ENCODE results near the gene NAT8L.

Gene NAT8L

GRCh38 chr4:2075171-2075986 lies 16.3 kb downstream of the NAT8L start:
- no peaks in the 10 kb centered on the region for H3K36me3 ChIP-seq (ENCODE audit: insufficient read depth, low read length)
- H3K27ac ChIP-seq = no peak overlapping the region
- H3K9me3 ChIP-seq (ENCODE audit: low read depth, low read length) = no peaks in the 10 kb centered on the region
- H3K9ac ChIP-seq (ENCODE audit: insufficient read length) = no peak overlapping the region
- no peak overlapping the region for H3K4me3 ChIP-seq
- no peak for DNase-seq (ENCODE audit: low read depth, low spot score)
- TF ChIP-seq EZH2 (IDR thresholded peaks at IDR 0.05) (no peak), POLR2AphosphoS5 (IDR thresholded peaks at IDR 0.05; ENCODE audit: borderline replicate concordance, low read depth, low read length) (no peak), FOXP2 (optimal IDR thresholded peaks at IDR 0.05; ENCODE audit: control extremely low read depth, extremely low read length, insufficient read depth) (no peak)

DNA sequence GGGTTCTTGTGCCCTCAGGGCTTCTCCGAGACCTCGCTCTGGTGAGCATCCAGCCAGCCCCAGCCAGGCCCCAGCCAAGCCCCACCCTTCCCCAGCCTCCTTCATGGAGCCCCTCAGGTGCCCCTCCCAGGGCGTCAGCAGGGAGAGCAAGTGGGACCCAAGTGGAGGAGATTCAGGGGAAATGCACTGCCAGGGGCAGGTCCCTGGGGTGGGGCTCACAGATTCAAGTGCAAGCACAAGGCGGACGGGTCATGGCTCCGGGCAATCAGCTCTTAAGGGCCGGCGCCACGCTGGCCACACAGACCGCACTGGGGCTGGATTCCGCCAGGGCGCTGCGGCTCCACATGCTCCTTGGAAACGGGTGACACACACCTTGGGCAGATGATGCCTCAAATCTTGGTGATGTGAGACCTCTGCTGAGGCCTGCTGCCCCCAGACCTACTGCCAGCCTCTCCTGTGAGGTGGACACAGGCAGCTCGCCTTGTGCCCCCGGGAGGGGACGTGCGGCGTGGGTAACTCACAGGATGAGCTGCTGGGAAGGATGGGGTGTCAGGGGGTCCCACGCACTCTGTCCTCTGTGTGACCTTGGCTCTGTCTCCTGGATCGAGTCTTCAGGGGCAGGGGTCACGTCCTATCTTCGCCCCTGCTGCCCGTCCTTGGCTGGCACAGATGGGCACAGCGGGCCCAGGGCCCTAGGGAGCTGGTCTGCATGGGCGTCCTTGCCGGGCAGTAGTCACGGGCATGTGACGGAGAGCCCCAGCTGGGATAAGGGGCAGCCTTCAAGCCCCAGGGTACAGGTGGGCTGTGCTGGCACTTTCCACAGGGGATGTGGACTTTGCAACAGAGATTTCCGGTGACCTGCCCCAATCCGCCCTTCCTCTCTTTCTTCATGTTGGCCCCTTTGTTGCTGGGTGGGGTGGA lies 17.1 kb downstream of the NAT8L start:
- no peak for DNase-seq (ENCODE audit: low read depth, low spot score)
- no peak for TF ChIP-seq POLR2AphosphoS5 (IDR thresholded peaks at IDR 0.05; ENCODE audit: borderline replicate concordance, low read depth, low read length)
- TF ChIP-seq FOXP2 (optimal IDR thresholded peaks at IDR 0.05; ENCODE audit: control extremely low read depth, extremely low read length, insufficient read depth) = no peak
- TF ChIP-seq EZH2 (IDR thresholded peaks at IDR 0.05) = no peak
- Histone ChIP-seq H3K27ac (no peak overlapping the region), H3K9me3 (ENCODE audit: low read depth, low read length) (no peaks in the 10 kb centered on the region), H3K36me3 (ENCODE audit: insufficient read depth, low read length) (no peaks in the 10 kb centered on the region), H3K4me3 (no peak overlapping the region), H3K9ac (ENCODE audit: insufficient read length) (no peak overlapping the region)

DNA sequence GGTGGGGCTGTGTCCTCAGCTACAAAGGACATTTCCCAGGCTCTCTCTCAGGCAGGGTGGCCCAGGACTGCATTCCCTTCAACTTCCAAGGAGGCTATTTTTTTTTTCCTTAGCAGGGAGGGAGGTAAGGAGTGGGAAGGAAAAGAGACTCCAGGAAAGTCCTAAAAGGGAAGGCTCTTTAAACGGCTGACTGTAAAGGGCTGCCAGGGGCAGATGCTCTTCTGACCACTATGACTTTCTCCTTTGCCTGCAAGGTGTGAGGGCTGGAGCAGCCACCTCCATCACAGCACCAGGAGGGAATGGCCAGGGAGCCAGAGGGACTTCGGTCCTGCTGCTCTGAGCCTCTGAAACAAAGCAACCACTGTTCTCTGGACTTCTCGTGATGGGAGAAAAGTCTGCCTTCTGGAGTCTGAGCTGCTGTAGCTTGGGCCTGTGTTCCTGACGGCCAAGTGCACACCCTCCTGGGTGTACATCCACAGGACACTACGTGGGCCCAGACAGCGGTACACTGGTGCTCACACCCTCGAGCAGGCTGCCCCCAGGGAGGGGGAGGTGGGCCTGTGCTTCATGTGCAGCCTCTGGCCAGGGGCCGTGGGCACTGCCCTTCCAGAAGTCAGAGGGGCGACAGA lies 17.9 kb downstream of the NAT8L start:
- no peak for TF ChIP-seq FOXP2 (optimal IDR thresholded peaks at IDR 0.05; ENCODE audit: control extremely low read depth, extremely low read length, insufficient read depth)
- TF ChIP-seq POLR2AphosphoS5 (IDR thresholded peaks at IDR 0.05; ENCODE audit: borderline replicate concordance, low read depth, low read length) = no peak
- TF ChIP-seq EZH2 (IDR thresholded peaks at IDR 0.05) = no peak
- H3K9ac ChIP-seq (ENCODE audit: insufficient read length) = no peak overlapping the region
- no peak for DNase-seq (ENCODE audit: low read depth, low spot score)

DNA sequence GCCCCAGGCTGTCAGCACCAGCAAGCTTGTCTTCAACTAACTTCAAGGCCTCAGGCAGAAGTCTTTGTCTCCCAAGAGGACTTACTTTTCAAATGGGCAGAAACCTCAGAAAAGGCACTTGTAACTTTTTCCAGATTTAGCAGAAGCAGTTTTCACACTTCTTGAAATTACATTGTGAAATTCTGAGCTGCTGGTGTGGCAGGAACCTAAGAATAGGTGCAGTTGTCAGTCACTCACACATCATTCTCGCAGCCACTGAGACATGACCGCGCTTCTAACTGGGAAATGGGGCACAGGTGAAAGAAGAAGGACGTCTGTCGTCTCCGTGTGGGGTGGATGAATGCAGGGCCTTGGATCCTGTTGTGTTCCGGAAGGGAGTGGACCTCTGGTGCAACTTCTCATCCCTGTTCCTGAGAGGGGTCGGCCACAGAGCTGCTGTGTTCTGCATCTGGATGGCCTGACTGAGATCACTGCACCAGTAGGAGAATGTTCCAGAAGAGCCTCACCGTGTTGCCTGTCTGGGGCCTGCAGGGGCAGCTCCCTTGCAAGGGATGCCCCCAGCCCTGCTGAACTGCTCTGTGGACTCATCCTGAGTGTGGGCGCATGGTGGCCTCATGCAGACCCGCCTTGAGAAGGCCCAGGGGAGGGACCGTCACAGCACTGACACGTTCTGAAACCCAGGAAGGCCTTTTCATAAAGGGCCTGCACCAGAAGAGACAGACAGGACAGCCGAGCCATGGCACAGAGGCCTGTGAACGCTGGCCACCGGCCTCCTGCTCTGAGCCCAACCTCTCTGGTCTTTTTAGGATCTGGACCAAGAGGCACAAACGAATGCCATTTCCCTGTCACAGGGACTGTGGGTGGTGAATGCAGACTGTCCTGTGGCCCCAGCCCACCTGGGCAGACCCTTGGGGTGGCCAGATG lies 18.7 kb downstream of the NAT8L start:
- H3K36me3 ChIP-seq (ENCODE audit: insufficient read depth, low read length) = no peaks in the 10 kb centered on the region
- DNase-seq (ENCODE audit: low read depth, low spot score) = no peak
- no peak overlapping the region for H3K4me3 ChIP-seq
- H3K27ac ChIP-seq = no peak overlapping the region
- no peaks in the 10 kb centered on the region for H3K9me3 ChIP-seq (ENCODE audit: low read depth, low read length)
- H3K9ac ChIP-seq (ENCODE audit: insufficient read length) = no peak overlapping the region
- TF ChIP-seq FOXP2 (optimal IDR thresholded peaks at IDR 0.05; ENCODE audit: control extremely low read depth, extremely low read length, insufficient read depth) = no peak
- no peak for TF ChIP-seq POLR2AphosphoS5 (IDR thresholded peaks at IDR 0.05; ENCODE audit: borderline replicate concordance, low read depth, low read length)
- no peak for TF ChIP-seq EZH2 (IDR thresholded peaks at IDR 0.05)

More for the DNA sequence above, 17.9 kb downstream of the NAT8L start:
- Histone ChIP-seq H3K27ac (no peak overlapping the region), H3K4me3 (no peak overlapping the region), H3K36me3 (ENCODE audit: insufficient read depth, low read length) (no peaks in the 10 kb centered on the region), H3K9me3 (ENCODE audit: low read depth, low read length) (no peaks in the 10 kb centered on the region)

GRCh38 chr4:2078584-2078983 lies 19.5 kb downstream of the NAT8L start:
- no peak overlapping the region for H3K4me3 ChIP-seq
- DNase-seq (ENCODE audit: low read depth, low spot score) = no peak
- no peak overlapping the region for H3K9ac ChIP-seq (ENCODE audit: insufficient read length)
- H3K27ac ChIP-seq = no peak overlapping the region
- TF ChIP-seq FOXP2 (optimal IDR thresholded peaks at IDR 0.05; ENCODE audit: control extremely low read depth, extremely low read length, insufficient read depth) (no peak), EZH2 (IDR thresholded peaks at IDR 0.05) (no peak)
- H3K36me3 ChIP-seq (ENCODE audit: insufficient read depth, low read length) = no peaks in the 10 kb centered on the region
- no peaks in the 10 kb centered on the region for H3K9me3 ChIP-seq (ENCODE audit: low read depth, low read length)

DNA sequence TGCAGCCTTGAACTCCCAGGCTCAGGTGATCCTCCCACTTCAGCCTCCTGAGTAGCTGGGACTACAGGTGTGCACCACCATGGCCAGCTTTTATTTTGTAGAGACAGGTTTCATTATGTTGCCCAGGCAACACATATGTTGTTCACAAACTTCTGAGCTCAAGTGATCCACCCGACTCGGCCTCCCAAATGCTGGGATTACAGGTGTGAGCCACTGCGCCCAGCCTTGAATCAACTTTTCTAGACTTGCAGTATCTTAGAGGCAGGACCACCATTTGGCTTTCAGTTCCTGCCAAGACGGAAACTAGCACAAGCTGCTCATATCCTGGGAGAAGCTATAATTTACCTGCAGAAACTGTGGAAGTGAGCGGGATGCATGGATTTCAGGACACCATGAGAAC lies 19.9 kb downstream of the NAT8L start:
- no peak overlapping the region for H3K27ac ChIP-seq
- H3K4me3 ChIP-seq = no peak overlapping the region
- no peak for DNase-seq (ENCODE audit: low read depth, low spot score)
- H3K36me3 ChIP-seq (ENCODE audit: insufficient read depth, low read length) = no peaks in the 10 kb centered on the region
- no peak overlapping the region for H3K9ac ChIP-seq (ENCODE audit: insufficient read length)
- H3K9me3 ChIP-seq (ENCODE audit: low read depth, low read length) = no peaks in the 10 kb centered on the region
- TF ChIP-seq POLR2AphosphoS5 (IDR thresholded peaks at IDR 0.05; ENCODE audit: borderline replicate concordance, low read depth, low read length) = no peak
- no peak for TF ChIP-seq FOXP2 (optimal IDR thresholded peaks at IDR 0.05; ENCODE audit: control extremely low read depth, extremely low read length, insufficient read depth)
- TF ChIP-seq EZH2 (IDR thresholded peaks at IDR 0.05) = no peak

DNA sequence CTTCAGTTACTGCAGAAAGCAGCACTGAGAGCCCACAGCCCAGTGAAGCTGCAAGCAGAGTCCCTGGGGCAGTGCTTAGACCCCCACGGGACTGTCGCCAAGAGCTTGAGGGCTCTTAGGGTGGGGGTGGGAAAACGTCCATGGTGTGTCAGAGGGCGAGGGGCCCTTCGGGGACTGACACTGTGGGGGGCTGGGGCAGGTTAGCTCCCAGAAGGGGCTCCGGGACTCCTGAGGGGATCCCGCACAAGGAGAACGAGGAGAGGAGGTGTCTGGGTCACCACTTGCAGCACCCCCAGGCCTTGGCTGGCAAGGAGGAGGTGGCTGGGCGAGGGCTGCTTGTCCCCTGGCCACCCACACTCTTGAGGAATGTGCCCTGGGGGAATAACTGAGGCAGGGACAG lies 20.8 kb downstream of the NAT8L start:
- no peak for DNase-seq (ENCODE audit: low read depth, low spot score)
- Histone ChIP-seq H3K36me3 (ENCODE audit: insufficient read depth, low read length) (no peaks in the 10 kb centered on the region), H3K4me3 (no peak overlapping the region), H3K27ac (no peak overlapping the region), H3K9ac (ENCODE audit: insufficient read length) (no peak overlapping the region), H3K9me3 (ENCODE audit: low read depth, low read length) (no peaks in the 10 kb centered on the region)
- TF ChIP-seq POLR2AphosphoS5 (IDR thresholded peaks at IDR 0.05; ENCODE audit: borderline replicate concordance, low read depth, low read length) (no peak), EZH2 (IDR thresholded peaks at IDR 0.05) (no peak), FOXP2 (optimal IDR thresholded peaks at IDR 0.05; ENCODE audit: control extremely low read depth, extremely low read length, insufficient read depth) (no peak)

Measured in SK-N-MC (cell line).